Measurements from ENCODE around the gene UQCC2. TPM values are rescaled to one million over a fixed set of nuclear protein-coding genes. Genes with fewer than 3 reads are reported as not detected.
A peak's percentile ranks its signal among the peaks of the same experiment; 100 is the strongest.

UQCC2 gene
- total and polyA plus RNA-seq, 12 donors = 7.4 to 214 (median 72.9) TPM

DNA sequence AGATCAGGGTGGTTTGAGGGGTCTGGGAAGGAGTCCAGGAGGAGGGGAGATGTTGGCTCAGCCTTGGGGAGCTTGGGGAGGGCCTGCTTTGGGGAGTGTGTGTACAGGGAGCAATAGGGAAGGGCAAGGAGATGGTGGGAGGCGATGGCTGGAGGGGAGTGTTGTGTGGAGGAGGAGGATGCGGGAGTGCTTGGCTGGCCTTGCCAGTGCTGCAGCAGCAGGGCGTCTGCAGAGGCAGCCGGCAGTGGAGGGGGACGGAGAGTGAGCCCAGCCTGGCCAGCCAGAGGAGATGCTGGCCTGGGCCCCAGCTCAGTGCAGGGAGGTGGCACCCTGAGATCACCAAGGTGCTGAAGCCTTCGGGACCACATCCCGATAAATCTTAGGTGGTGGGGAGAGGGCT is 31.3 kb upstream of the UQCC2 start:
- WGBS, 4 donors = 47 to 54% (median 52%) methylated on average over 7 of the region's 7 CpGs
- H3K27ac ChIP-seq = no peak overlapping the region
- DNase-seq = no peak
- peaks cover 20% of the 10 kb centered on the region for H3K27me3 ChIP-seq
- H3K9me3 ChIP-seq (replicated peaks in 1 of 3) = no peaks in the 10 kb centered on the region
- TF ChIP-seq, protein P1, sequence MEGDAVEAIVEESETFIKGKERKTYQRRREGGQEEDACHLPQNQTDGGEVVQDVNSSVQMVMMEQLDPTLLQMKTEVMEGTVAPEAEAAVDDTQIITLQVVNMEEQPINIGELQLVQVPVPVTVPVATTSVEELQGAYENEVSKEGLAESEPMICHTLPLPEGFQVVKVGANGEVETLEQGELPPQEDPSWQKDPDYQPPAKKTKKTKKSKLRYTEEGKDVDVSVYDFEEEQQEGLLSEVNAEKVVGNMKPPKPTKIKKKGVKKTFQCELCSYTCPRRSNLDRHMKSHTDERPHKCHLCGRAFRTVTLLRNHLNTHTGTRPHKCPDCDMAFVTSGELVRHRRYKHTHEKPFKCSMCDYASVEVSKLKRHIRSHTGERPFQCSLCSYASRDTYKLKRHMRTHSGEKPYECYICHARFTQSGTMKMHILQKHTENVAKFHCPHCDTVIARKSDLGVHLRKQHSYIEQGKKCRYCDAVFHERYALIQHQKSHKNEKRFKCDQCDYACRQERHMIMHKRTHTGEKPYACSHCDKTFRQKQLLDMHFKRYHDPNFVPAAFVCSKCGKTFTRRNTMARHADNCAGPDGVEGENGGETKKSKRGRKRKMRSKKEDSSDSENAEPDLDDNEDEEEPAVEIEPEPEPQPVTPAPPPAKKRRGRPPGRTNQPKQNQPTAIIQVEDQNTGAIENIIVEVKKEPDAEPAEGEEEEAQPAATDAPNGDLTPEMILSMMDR (IDR thresholded peaks at IDR 0.05) = no peak
- no peak for TF ChIP-seq POLR2A (IDR thresholded peaks at IDR 0.05)
- no peak overlapping the region for H3K4me3 ChIP-seq
- no peaks in the 10 kb centered on the region for H3K36me3 ChIP-seq (replicated peaks in 1 of 2)
- peaks cover 0 to 4% of the 10 kb centered on the region in 2 donors for H3K4me1 ChIP-seq (replicated peaks in 1 of 2)
- intact Hi-C loops (cut with DNase I) = no loop called here

DNA sequence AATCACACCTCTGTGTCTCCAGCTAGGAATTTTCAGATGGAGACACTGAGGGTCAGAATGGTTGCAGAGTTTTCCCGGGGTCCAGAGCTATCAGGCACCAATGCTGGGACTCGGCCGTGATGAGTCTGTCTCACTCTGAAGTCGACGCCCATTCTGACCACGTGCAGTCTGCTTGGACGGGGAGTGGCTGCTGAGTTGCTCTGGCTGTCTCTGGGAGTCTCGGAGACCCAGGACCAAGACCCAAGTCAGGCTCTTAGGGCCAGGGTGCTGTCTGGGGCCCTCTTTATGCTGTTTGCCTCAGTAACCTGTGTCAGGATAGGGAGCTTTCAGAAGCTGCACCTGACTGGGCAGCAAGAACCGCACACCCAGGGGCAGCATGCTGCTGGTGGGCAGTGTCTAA is 30.6 kb upstream of the UQCC2 start:
- no peak for TF ChIP-seq POLR2A (IDR thresholded peaks at IDR 0.05)
- TF ChIP-seq, protein P1 (IDR thresholded peaks at IDR 0.05) = no peak
- peaks cover 0 to 9% of the 10 kb centered on the region in 2 donors for H3K4me1 ChIP-seq (replicated peaks in 1 of 2)
- WGBS, 4 donors = 30 to 62% (median 52%) methylated on average over 4 to 9 of the region's 9 CpGs
- no peak overlapping the region for H3K27ac ChIP-seq
- DNase-seq = no peak
- no peaks in the 10 kb centered on the region for H3K9me3 ChIP-seq (replicated peaks in 1 of 3)
- intact Hi-C loops (cut with DNase I) = no loop called here
- H3K27me3 ChIP-seq = peaks cover 20% of the 10 kb centered on the region
- H3K4me3 ChIP-seq = no peak overlapping the region
- H3K36me3 ChIP-seq (replicated peaks in 1 of 2) = no peaks in the 10 kb centered on the region

DNA sequence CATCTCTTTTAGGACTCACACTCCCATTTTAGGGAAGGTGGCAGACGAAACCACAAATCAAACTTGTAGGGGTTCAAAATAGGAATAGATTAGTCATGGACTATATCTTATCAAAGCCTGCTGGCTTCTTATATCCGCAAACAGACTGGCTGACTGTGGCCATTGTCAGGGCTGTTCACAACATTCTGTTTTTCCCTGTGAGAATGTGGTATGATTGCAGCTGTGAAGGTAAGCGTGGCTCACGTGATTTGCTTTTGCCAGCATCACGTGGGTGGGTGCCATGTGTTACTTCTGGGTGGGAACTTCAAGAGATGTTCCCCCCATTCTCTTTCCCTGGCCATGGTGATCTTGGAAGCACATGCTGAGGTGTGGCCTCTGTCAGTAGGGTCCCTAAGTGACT is 29.3 kb upstream of the UQCC2 start:
- intact Hi-C loops (cut with DNase I) = no loop called here

DNA sequence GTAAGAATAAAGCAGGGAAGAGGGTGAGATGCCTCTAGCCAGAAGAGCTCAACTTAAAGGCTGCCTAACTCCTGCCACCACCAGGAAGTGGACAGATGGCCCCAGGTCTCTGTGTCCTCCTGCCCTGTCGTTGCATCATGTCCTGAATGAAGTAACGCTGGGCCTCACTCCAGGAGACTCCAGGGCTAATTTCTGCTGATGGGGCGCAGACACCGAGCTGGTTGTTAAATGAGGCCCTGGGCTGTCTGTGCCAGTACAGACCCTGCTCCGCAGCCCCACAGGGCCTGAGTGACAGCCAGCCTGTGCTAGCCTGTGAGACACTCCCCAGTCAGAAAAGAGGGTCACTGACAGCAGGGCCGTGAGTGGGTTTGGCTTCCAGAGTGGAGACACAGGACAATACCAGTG is 28.7 kb upstream of the UQCC2 start:
- DNase-seq = peak in 1 of 7 donors; percentile 61
- TF ChIP-seq POLR2A (IDR thresholded peaks at IDR 0.05) = no peak
- TF ChIP-seq, protein P1 (IDR thresholded peaks at IDR 0.05) = no peak
- WGBS, 4 donors = 71 to 80% (median 77%) methylated on average over 3 to 6 of the region's 6 CpGs
- Histone ChIP-seq H3K36me3 (replicated peaks in 1 of 2) (no peaks in the 10 kb centered on the region), H3K27ac (no peak overlapping the region), H3K27me3 (peaks cover 20% of the 10 kb centered on the region), H3K9me3 (replicated peaks in 1 of 3) (no peaks in the 10 kb centered on the region), H3K4me1 (replicated peaks in 1 of 2) (peaks cover 0 to 10% of the 10 kb centered on the region in 2 donors), H3K4me3 (no peak overlapping the region)
- intact Hi-C loops (cut with DNase I) = no loop called here

More for the DNA sequence above, 29.3 kb upstream of the UQCC2 start:
- TF ChIP-seq, protein P1 (IDR thresholded peaks at IDR 0.05) = no peak
- no peak for DNase-seq
- no peak overlapping the region for H3K27ac ChIP-seq
- no peaks in the 10 kb centered on the region for H3K9me3 ChIP-seq (replicated peaks in 1 of 3)
- WGBS, 4 donors = 72 to 88% (median 83%) methylated on average over 2 to 5 of the region's 5 CpGs
- no peaks in the 10 kb centered on the region for H3K36me3 ChIP-seq (replicated peaks in 1 of 2)
- no peak overlapping the region for H3K4me3 ChIP-seq
- peaks cover 0 to 10% of the 10 kb centered on the region in 2 donors for H3K4me1 ChIP-seq (replicated peaks in 1 of 2)
- H3K27me3 ChIP-seq = peaks cover 20% of the 10 kb centered on the region
